HG03520 (cell line): ENCODE results near the gene LZIC.
A peak's percentile ranks its signal among the peaks of the same experiment; 100 is the strongest.
"Not testable (repeated sequence)": the region's sequence is repeated elsewhere in the genome, so short reads cannot be mapped to it uniquely, and the experiment has no call there.

Experiments used
- ATAC-seq: cut with Tn5 transposase; IDR thresholded peaks from one replicate; pipeline ENCODE4 v1.9.1; 2021; ENCODE audit warnings: mild to moderate bottlenecking, moderate library complexity; ENCODE audit not compliant: unreplicated experiment

Gene LZIC

DNA sequence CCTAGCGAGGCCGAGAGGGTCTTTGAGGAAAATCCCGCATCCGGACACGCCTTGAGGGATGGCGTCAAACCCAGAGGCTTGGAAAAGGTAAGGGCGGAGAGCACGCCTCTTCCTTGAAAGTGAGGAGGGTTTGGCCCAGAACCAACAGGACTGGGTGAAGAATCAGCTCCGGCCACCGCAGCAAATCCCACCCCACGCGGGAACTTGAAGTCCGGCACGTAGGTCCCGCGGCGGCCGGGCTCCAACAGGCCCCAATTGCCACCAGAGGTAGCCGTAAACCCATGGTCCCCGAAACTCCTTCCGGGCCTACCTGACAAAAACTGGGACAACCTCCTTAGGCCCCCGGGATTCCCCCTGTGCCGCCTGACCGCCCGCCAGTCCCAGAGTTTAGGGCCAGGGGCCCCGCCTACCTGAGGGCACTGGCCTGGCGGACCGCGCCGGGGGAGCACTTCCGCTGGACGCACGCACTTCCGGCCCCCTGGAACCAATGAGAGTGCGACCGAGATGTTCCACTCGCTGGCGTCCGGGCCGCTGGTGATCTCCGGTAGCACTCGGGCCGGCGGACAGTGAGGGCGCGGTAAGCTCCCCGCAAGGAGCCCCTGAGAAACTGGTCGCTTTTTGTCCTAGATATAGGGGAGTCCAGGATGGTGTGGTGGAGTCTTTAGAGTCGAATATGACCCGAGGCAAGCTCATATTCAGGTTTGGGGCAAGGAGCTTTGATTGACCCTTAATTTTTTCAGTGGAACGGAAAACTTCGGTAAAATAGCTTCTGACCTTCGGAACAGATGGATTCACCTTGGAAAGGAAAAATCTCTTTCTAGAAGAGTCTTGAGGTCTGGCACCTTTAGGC is at the start of gene LZIC, which contains the start of gene NMNAT1:
Gene LZIC, minus strand, starts transcription at position 453 of the 850 bp plus-strand sequence. CDS start 6,772 bp downstream, outside the sequence.
Gene NMNAT1, plus strand, starts transcription at position 537 of the 850 bp plus-strand sequence. CDS start 28,599 bp downstream, outside the sequence.
- ATAC-seq: peak; percentile 86

DNA sequence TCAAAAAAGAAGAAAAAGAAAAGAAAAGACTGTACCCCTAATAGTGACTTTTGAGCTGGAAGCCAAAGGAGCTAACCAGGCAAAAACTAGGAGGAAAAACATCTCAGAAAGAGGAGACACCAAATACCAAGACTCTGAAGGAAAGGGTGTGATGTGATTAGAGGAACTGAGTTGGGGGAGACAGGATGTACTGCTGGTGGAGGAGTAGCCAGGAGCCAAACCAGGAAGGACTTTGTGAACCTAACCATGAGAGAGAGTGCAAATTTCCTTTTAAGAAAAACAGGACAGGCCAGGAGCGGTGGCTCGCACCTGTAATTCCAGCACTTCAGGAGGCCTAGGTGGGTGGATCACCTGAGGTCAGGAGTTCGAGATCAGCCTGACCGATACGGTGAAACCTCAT is 49.7 kb upstream of the LZIC start:
- ATAC-seq: no peak

DNA sequence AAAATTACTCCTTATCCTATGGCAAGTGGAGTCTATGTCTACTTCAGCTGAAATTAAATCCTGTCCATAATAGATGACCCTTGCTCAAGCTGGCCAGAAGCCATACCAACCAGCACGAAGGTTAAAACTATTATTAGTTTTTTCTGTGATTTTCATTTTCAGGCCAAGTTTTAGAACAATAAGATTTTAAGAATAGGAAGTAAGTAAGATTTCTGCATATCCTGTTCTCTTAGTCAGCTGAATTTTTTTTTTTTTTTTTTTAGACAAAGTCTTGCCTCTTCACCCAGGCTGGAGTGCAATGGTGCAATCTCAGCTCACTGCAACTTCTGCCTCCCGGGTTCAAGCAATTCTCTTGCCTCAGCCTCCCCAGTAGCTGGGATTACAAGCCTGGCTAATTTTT is 47.8 kb upstream of the LZIC start:
- ATAC-seq: no peak

DNA sequence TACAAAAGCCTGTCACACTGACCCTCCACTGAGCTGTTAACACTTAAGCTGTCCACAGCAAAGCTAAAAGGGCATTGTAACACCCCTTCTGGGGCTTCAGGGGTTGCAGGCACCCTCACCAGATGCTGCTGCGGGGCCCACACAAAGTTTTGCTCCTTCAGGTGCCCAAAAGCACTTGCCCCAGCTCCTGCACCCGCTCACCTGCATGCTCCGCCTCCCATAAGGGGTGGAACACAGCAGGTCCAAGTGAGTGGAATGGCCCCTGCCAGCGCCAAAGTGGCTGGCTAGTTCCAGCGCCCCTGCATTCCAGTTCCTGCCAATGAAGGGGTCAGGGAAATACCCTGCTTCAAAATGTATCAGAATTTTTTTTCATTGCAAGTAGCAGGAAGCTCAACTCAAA is 46.6 kb upstream of the LZIC start:
- ATAC-seq: no peak

DNA sequence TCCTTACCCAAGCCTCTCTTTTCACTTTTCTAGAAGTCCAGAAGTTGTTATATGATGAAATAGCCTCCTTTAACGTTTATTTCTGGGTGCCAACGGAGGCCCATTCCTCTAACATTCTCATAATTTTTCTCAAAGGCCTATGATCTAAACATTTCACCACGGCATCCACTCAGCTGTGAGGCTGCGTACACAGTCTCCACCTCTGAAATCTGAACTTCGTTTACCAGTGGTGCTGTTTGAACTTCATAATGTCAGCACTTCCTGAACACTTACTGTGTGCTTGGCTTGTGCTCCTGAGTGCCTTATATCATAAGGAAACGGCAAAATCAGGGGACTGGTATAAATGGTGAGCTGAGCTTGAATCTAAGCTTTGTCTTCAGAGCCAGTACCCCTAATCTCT is 41.8 kb upstream of the LZIC start:
- no peak for ATAC-seq

DNA sequence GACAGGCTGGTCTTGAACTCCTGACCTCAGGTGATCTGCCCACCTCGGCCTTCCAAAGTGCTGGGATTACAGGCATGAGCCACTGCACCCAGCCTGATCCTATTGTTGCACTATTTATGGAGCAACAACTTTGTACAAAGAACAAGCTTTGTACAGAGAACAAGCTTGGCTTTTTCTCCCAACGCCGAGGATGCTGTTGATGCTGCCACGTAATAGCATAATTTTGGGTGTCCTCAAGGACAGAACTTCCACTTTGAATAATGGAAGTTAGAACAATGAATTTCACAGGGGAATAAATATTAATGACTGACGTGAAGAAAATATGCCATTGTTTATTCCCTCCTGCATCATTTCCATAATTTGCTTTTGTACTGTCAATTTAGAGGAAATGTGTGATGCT is 41.1 kb upstream of the LZIC start:
- ATAC-seq: no peak

DNA sequence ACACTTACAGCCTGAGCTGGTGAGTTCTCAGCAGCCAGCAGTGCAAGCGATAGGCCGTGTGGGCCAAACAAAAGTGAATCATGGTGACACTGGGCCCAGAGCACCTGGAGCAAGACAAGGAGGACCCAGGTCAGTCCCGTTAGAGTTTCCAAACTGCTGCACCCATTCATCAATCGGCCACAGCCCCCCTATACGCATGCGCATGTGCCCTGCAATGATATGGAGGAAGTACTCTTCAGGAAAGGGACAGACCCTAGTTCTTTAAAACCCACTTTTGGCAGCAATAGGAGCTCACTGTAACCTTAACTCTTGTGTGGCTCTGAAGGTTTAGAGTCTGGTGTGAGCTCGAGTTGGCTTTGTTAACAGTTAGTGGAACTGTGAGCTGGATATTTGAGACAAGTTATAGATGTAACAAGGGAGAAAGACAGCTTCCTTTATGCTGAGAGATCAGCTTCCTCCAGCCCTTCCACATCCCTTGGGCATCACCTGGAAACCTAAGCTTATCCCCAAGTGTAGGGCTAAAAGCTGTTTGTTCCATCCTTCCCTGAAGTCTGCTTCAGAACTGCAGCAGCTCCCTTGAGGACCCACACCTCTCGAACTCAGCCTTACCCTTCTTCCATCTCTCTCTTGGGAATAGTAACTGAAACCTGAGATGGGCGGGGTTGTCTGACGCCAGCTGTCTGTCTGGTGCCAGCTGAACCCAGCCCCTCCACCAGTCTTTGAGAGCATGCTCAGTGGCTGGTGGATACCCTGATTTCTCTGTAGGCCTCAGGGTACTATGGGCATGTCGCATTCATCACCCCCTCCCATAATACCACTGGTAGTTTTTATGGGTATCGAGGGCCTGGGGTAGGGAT is 17.7 kb upstream of the LZIC start:
- no peak for ATAC-seq

DNA sequence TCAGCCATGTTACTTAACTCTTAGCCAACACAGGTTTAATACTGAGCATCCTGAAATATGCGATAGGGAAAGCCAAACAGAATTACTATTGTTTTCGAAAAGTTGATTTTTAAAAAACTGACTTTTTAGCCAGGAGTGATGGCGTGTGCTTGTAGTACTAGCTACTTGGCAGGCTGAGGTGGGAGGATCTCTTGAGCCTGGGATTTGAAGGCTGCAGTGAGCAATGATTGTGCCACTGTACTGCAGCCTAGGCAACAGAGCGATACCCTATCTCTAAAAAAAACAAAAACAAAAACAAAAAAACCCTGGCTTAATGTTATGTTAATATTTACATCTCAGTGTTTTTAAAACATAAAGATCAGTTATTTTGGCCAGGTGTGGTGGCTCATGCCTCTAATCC is 16.8 kb upstream of the LZIC start:
- ATAC-seq: no peak

DNA sequence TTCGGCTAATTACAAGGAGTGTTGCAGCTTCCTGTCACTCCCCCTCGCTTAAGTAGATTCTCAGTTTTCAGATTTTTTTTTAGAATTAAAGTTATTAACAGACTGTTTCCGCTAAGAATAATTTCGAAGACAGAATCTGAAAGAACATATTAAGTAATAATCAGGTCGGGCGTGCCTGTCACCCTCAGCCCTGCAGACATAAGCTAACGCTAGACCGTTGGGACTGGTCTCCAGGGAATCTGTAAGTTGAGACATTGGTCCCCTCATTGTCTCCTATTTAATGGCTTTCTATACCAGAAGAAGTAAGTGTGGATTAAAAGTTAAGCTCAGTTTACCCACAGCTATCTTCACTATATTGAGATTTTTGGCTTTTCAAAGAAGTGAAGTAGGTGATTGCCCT is 14.5 kb upstream of the LZIC start:
- ATAC-seq: no peak

DNA sequence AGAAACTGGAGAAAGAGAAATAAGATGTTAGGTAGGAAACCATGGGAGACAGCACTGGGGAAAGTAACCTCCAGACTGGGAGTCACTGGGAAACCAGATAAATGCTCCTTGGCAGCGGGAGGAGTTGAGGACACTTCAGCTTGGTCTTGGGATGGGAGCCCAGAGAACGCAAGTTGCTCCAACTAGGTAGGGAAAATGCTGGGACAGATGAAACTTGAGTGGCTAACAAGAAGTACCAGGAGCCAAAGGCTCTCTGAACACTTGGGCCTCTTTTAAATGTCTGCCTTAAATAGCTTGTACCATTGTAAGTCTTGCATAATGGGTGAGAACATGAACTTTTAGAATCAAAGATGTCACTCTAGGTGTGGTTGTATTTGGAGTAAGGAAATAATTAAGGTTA is 3.1 kb upstream of the LZIC start:
- no peak for ATAC-seq

DNA sequence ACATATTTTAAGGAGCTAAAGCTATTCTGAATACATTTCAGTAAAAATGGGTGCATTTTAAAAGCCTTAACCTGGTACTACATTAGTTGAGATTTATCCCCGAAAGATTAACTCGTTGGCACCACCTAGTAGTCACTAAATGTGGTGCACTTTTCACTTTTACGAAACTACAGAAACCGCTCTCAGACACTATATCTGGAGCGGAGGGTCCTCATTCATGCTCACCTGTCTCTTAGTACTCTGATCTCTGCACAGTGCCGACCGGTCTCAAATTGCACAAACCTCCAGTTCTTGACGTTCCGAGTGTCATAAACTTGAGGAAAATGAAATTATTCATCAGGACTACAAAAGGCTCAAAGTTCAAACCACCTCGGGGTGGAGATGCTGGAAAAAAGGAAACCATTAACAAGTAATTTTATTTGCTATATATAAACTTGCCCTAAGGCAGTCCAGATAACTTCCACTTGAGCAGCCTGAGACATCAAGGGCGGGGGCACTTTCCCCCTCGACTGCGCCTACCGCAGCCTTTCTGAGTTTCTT is 722 bp downstream of the LZIC start:
- no peak for ATAC-seq

DNA sequence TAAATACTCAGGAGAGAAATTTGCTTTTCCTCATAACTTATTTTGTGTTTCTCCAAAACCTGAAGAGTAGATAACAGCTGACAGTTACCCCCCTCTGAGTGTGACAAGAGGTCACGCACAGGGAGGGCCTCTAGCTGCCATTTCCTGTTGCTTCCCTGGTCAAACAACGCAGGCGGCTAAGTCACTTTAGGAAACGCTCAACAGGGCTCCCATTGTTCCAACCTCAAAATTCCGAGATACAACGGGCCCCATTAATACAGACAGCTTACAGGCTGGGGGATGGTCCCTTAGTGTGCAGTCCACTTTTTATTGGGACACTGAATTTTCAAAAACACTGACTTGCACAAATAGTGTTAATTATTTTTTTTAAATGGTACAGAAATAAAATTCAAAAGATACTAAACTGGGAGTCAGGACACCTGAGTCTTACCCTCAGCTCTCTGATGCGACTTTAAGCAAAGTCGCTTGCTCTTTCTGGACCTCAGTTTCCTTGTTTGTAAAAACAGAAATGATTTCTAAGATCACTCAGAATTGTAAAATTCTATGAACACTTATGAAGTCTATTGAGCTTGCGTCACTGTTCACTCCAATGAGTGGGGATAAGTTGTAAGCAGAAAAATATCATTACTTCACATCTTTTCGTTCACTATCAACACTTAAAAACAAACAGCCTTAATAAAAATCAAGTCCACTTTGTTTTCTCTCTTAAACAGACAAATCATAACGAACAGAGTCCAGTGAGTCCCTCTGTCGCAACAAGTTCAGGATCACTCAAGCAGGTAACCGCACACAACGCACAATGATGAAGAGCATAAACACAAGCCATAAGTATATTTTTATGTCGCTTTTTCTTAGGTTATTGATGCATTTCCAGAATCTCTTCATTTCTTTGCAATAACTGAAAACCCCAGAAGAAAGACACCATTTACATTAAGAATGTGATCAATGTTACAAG is 13.5 kb downstream of the LZIC start:
- no peak for ATAC-seq

DNA sequence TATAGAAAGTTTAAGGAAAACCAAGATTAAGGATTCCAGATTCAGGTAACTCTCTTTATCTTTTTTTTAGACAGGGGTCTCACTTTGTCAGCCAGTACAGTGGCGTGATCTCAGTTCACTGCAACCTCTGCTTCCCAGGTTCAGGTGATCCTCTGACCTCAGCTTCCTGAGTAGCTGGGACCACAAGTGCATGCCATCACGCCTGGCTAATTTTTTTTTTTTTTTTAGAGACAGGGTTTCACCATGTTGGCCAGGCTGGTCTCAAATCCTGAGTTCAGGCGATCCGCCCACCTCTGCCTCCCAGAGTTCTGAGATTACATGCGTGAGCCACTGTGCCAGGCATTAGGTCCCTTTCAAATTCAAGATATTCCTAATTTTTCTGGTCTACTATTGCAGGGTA is 15.9 kb downstream of the LZIC start:
- ATAC-seq: no peak

DNA sequence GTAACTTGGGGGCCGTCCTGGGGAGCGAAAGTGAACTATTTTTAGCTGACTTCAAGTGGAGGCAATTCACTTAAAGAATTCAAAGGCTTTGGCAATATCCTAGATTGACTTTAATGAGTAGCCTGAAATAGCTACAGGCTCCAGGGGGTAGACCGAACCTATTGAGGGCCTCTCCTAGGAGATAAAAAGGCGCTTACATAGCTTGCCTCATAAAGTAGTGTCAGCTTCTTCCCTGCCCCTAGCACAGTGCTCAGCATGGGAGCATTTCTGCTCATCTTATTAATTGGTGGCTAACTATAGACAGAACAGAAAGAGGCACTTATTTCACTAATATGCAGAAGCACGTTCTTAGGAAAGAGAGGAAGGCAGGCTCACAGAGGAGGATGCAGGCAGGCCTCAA is 20.8 kb downstream of the LZIC start:
- ATAC-seq: no peak

DNA sequence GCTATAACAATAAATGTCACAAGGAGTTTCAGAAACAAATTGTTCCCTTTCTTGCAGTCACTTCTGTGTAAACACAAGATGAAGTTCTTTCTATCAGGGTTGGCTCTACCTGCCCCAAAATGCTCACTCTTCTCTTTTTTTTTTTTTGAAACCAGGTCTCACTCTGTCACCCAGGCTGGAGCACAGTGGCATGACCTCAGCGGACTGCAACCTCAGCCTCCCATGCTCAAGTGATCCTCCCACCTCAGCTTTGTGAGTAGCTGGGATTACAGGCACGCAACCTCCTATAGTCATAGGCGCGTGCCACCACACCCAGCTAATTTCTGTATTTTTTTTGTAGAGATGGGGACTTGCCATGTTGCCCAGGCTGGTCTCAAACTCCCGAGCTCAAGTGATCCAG is 22.6 kb downstream of the LZIC start:
- ATAC-seq: no peak

DNA sequence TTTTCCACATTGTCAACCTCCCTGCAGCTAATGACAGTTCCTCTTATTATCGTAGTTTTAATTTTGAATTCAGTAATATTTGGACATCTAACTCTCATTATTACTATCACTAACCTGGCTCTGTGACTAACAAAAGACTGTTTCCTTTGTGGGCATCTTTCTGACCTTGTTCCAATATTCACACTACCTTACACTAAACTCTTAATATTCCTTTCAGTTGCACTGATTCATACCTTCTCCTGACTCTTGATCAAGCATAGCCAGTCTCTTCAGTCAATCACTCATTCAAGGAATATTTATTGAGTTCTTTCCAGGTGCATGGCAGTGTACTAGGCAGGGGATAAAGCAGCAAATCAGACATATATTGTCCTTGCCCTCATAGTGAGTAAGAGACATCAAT is 25.3 kb downstream of the LZIC start:
- no peak for ATAC-seq

DNA sequence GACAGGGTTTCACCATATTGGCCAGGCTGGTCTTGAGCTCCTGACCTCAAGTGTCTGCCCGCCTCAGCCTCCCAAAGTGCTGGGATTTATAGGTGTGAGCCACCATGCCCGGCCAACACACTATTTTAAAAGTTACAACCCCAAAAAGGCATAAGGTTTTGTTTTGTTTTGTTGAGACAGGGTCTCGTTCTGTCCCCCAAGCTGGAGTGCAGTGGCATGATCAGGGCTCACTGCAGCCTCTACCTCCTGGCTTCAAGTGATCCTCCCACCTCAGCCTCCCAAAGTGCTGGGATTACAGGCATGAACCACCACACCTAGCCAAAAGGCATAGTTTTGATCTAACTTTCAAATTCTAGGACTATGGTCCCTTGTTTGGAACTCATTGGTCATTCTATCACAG is 25.7 kb downstream of the LZIC start:
- ATAC-seq: not testable (repeated sequence)

DNA sequence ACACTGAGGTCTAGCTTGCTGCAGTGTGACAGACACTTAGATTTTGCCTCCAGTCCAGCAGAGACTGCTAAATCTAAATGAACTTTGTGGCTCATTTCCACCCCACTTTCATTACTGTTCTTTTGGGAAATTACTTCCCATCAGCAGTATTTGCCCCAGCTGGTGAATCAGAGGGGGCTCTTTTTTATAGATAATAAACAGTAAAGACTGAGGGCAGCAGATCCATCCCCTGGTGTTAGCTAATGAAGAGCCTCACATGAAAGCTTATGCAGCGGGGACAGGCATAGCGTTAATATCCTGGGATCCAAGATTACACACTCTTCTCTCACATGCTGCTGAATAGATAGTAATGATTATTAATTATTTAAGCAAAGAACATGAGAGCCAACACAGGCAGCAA is 26.7 kb downstream of the LZIC start:
- no peak for ATAC-seq

DNA sequence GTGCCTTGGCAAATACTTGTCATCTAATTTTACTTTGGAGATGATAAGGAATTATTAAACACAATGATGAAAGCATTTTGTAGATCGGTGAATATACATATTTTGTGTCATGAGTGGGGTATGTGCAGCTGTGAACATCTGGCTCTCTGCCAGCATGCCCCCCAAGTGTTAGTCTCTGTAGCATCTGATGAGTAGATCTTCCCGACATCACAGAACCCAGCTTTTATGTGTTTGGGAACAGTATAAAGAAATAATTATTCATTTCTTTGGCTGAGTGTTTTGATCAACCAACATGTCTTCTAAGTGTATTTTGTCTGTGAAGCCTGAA is 28.6 kb downstream of the LZIC start:
- no peak for ATAC-seq

DNA sequence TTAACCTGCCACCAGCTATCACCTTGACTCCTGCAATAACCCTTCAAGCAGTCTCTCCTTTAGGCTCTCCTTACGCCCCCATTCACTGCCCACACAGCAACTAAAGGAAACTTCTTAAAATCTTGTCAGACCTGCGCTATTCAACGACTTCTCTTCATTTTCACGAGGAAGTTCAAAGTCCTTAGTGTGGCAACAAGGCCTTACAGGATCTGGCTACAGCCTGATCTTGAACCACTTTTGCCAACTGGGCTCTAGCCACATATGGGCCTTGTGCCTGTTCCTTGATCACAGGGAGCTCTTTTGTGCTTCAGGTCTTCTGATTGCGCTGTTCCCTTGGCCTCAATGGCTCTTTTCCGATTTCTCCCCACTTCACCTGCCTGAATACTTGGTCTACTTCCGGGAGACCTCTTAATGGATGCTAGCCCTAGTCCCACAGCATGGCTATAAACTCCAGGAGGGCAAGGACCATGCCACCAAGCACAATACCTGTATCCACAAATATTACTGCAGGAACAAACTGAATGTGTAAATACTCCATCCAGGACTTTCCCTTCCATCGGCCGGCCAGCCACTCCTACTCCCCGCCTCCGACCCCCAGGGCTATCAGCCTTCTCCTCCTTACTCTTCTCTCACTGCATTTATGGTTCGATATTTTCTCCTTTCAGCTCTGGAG is 30.8 kb downstream of the LZIC start:
- no peak for ATAC-seq
